Measurements from ENCODE around the gene CLSTN2.

The CLSTN2 gene

DNA sequence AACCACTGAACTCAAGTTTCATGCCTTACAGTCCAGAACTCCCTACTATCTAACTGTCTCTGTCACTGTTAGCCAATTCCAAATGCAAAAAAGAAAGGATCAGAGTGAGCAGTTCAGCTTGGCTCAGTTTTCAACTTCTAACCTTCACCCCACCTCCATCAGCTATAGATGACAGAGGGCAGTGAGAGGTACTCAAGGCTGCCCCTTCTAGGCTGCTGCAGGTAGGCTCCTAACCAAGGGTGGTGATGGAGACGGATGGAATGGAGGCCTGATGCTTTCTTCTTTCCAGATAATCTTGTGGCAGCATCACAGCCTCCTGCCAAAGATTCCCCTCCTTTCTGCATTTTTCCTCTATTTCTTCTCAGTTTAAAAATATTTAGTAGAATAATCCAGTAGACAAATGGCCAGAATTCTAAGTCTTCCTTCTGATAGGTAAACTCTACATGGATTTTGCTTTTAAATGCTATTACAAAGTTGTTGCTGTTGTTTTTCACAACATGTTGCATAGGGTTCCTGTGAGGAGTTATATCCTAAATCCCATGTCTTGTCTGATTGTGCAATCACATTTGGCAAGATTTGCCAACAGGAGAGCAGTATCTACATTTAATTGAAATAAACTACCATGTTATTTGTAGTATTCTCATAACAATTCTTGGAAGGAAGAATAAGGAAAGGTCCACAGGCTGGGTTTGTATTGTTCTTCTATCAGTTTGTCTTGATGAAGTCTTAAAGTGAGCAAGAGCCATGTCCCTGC, 441.3 kb downstream of the CLSTN2 start:
- DNase-seq (ENCODE audit: low read depth, low spot score): no peak

DNA sequence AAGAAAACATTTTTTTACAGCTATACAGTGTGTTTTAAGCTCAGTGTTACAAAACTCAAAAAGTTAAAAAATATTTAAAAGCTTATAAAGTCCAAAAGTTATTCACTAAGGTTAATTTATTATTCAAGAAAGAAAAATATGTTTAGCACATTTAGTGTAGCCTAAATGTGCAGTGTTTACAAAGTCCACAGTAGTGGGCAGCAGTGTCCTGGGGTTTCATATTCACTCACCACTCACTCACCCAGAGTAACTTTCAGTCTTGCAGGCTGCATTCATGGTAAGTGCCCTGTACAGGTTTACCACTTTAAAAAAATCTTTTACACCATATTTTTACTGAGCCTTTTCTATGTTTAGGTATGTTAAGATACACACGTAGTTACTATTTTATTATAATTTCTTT, 442.7 kb downstream of the CLSTN2 start:
- DNase-seq (ENCODE audit: low read depth, low spot score): no peak

DNA sequence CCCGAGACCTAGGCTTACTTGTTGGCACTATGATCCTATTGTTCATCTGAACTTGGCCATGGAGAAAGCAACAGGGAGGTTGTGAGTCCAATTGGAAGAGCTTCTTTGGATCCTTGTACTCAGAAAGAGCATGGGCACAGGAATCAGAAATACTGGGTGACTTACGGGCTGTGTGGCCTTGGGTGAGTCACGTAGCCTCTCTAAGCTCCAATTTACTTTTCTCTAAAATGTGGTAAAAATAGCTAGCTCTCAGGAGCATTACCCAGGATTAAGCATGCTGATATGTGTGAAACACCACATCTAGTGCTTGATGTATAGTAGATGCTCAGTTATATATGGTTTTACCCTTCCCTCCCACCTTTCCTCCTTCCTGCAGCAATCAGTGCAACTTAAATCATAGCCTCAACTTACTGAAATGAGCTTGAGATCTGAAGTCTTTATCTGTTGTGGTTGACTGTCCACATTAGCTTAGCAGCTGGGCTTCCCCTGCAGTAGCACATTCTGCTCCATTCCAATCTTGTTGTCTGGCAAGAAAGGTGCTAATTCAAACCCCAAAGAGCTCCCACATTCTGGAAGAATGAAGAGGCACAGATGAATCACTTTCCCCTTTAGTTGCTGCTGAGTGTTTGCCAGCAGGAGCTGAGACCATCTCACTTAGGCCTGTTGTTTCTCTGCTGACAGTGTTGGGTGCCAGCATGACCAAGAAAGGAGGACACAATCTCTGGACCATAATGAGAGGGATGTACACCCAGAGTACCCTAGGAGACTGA, 443.8 kb downstream of the CLSTN2 start:
- DNase-seq (ENCODE audit: low read depth, low spot score): no peak

DNA sequence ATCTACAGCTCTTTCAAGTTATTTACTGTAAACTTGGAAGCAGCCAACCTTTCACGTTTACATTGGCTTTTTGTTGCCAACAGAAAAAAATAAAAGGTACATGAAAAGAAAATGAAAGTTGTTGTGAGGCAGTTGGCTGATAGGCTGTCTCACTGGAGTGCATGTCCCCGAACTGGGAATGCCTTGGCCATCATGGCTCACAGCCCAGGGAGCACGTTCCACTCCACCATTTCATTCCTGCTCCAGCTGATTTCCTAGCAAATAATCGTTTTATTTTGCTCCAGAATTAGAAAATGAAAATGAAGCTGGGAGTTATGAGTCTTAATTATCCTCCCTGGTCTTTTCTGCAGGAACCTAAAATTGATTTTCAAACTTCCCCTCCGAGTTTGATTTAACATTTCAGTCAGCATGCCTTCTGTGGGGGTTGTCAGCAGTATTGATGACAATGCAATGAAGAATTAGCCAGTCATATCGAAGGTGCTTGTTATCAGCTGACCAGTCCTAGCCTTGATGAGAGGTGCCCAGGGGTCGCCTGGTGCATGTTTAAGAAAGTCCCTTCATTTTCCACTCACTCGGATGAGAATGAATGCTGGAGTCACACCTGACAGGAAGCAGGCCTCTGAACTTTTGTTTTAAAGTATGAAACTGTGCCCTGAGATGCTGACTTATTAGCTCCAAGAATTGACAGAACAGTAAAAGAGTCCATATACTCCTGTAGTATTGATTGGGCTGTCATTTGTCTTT, 449.2 kb downstream of the CLSTN2 start:
- DNase-seq (ENCODE audit: low read depth, low spot score): no peak

DNA sequence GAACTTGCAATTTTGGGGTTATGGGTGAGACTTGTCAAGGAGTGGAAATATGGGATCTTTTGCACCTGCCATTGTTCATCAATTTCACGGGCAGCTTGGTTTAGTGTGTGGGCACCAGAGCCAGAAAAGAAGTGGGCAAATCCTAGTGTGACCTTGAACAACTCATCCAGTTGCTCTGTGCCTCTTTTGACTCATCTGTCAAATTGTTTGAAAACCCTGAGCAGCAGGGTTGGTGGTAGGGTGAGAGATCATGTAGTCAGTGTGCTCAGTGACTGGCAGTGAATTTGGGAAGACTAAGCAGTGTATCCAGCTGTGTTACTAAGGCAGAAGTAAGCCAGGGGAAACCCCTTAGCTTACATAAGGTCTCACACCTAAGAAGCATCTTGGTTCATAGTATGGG, 449.9 kb downstream of the CLSTN2 start:
- DNase-seq (ENCODE audit: low read depth, low spot score): no peak

DNA sequence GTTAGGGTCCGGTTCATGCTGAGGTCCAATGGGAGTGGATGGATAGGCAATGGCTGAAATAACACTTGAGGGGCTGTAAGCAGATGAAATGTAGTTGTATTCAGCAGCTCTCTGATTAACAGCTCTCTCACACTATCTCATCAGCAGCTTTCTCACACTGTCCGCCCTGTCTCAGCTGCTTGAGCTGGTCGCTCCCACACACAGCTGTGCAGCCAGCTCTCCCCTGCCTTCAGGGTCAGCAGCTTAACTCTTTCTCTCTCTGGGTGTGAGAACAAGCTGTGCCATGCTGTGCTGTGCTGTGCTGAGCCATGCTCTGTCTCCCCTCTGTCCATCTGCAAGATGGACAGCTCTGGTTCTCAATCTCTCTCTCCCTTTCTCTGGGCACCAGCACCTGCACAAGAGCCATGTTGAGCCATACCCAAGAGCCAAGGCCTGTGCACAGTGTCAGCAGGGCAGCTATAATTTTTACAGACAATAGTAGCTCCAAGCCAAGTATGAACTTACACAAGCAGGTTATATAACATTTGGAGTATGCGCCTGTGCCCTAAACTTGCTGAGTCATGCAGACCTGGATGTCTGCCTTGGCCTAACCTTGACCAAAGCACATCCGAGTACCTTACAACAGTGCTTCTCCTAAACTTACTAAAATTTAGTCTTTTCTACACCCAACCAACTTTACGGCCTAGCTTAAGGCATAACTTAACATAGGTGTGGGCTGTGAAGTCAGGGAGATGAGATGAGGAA, 451.5 kb downstream of the CLSTN2 start:
- DNase-seq (ENCODE audit: low read depth, low spot score): no peak

DNA sequence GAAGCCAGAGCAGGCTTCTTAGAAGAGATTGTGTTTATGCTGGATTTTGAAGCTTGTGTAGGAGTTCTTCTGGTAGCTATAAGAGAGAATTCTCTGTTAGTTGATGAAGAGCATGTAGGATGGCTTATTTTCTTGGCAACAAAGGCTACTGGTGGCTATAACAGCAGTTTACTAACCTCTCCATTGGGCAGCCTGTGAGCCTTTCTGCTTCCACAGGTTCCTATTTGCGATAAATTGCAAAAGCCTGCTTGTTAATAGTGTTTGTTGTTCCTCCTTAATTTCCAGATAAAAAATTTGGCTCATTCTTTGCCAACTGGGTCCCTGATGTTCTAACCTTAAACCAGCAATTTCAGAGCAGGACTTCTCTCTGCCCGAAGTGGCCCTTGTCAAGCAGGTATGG, 452.3 kb downstream of the CLSTN2 start:
- no peak for DNase-seq (ENCODE audit: low read depth, low spot score)

DNA sequence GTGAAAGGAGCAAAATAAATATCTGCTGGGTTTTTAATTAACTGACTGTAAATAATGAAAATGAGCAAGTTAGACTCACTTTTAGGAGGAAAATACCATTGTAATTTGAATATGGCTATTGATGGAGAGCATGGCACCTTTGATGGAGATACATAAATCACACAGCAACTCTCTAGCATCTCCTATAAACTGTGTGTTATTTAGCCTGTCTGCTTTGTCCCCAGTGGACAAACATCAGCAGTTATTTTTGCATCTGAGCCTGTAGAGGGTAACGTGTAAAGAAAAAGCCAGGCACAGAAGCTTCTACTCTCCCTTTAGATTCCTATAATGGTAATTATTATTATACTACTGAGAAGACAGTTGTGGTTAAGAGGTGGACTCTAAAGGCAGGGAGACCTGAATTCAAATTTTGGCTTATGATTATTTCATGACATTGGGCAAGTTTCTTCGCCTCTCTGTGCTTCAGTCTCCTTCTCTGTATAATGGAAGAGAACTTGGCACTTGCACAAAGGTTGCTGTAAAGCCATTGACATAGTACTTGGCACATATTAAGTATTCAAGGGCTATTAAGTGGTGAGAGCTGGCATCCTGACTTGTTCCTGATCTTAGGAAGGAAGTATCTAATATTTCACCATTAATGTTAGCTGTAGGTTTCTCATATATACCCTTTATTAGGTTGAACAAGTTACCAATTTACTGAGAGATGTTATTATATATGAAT, 453.4 kb downstream of the CLSTN2 start:
- no peak for DNase-seq (ENCODE audit: low read depth, low spot score)

DNA sequence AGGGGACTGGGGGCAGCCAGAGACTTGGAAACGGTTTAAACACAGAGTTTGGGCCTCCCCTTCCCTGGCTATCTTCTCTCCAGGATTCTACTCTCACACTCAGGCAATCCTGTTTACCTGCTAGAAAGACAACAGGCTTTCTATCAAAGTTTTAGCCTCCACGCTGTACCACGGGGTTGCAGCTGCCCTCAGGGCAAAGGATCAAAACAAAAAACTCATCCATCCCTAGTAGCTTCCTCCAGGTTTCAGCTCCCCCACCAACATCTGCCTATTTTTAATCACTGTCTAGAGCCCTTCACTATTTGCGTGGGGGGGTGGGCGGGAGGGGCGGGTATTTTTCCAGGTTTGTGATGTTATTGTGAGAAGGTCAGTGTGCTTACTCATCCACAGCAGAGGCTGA, 456.1 kb downstream of the CLSTN2 start:
- no peak for DNase-seq (ENCODE audit: low read depth, low spot score)

DNA sequence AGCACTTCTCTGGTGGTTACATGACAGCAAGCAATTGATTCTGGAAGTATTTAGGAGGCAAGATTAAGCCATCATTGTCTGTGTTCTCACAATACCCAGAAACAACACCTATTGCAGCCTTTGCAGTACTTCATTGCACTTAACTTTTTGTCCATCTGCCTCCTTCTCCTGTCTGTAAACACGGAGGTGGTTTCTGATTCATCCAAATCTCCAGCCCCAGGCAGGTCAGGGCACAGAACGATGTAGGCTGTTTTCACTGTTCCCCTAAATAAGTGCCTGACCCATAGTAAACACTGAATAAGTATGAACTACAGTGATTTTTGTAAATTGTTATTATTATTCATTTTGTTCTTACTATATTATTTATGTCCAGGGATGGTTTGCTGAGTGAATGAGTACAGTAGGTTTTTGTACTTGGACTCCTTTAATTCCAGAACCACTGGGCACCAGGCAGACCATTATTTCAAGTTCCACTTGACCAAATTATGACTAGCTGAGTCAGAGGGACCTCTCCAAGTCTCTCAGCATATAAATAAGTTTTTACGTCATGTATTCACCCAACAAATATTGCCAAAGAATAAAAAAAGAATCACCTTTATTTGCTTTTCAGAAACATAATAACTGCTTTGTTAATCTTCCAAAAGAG, 459.6 kb downstream of the CLSTN2 start:
- DNase-seq (ENCODE audit: low read depth, low spot score): no peak

DNA sequence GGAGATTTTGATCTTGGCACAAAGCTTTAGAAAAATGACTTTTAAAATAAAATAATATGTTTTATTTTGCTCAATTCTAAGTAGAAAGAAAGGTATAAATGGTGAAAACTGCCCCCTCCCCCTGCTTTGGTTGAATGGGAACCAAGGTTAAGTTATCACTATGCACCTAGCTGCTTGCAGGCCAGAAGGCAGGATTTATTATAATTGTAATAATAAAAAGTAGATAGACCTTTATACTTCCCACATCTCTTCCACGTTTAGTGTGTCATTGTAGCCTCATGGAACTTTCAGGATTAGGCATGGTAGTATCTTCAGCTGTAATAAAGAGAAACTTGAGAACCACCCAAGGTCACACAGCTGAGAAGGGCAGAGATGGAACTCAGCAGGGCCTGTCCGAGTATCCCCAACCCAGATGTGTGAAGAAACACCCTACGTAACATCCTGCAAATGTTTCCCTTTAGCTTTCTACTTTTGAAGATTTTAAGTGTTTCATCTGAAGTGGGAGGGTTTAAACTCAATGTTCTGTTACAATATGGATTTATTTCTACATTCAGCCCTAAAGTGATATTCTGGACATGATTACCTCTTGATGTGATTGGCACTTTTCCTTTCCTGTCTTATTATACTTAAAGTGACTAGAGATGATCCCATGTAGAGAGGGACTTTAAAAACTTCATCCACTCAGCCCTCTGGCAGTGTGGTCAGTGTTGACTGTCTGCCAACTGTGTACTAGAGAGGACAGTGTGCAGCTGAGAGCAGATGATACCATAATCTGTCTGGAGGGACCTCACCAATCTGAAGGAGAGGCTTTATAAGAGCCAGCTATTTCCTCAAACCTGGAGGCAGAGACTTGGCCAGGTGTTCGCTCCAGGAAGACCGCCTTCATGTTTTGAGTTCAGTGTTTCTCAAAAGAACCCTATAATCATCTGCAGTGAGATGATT, 460.4 kb downstream of the CLSTN2 start:
- no peak for DNase-seq (ENCODE audit: low read depth, low spot score)

DNA sequence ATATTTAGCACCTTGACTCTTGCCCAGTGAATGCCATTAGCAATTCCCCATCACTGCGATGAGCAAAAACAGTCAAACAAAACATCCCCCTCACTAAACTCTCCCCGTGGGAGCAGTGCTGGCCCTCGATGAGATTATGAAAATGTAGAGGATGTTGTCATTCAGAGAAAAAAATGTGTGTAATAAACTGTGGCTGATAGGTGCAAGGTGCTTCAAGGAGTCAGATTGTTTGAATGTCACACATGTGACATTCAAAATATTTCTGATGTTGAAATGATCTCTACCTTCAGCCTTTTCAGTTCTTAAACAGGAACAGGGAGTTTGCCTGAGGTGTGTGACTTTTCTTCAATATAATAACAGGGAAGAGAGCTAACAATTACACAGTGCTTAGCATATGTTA, 461.1 kb downstream of the CLSTN2 start:
- DNase-seq (ENCODE audit: low read depth, low spot score): no peak

DNA sequence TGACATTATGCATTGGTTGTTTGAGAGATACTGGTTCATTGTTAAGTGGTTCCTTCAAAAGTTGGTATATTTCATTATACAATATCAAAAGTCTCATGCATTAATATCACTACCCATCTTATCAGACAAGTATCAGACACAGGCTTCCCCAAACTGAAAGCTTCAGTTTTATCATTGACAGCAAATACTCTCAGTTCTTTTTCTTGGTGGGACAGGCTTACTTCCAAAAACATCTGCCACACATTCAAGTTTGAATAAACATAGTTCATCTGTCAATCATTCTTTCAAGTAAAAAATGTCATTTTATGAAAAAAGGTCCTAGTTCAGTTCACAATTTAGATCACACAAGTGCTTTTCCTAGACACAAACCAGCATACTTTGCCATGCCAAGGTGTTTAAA, 462.9 kb downstream of the CLSTN2 start:
- DNase-seq (ENCODE audit: low read depth, low spot score): no peak

DNA sequence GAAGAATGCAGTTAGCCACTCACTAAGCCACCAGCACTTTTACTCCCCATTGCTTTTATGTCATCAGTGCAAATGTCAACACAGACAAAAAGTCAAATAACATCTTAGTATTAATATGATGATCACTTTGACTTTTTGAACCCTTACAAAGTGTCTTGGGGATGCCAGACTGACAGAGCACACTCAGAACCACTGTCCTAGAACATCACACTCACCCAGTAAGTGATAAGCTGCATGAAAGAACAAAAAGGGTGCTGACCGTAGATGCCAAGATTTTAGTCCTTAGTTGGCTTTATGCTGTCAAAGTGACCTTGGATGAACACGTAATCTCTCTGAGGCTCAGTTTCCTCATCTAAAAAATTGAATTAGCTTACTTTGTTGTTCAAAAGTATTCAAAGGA, 463.4 kb downstream of the CLSTN2 start:
- DNase-seq (ENCODE audit: low read depth, low spot score): no peak

DNA sequence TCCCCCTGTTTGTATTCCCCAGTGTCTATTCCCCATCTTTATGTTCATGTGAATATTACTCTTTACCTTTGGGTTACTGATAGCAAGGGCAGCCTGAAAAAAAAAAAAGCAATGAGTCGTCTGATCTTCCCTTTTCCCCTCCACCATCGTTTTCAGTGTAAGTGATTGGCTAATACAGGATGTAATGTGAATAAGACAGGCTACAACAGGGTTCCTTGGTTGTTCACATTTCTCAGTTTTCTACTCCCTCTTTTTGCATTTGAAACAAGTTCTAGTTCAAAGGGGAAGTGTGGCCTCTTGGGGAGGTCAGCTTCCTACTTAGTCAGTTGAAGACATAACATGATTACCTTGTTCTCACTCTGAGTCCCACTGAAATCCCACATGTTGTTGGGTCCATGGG, 464.9 kb downstream of the CLSTN2 start:
- no peak for DNase-seq (ENCODE audit: low read depth, low spot score)

DNA sequence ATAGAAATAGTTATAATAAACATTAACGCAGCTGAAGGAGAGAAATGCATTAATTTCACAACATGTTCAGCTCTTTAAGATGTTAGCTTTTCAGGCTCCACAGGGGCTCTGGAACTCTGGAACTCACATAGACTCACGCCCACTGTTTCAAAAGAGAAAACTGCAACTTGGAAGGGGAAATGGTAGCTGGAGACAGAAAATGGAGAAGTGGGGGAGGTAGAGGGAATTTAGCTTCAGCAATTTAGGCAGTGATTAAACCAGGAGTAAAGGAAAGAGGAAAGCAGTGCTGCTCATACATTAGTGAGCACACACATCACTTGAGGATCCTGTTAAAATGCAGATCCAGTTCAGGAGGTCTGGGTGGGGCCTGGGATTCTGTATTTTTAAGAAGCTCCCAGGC, 468.1 kb downstream of the CLSTN2 start:
- DNase-seq (ENCODE audit: low read depth, low spot score): no peak

DNA sequence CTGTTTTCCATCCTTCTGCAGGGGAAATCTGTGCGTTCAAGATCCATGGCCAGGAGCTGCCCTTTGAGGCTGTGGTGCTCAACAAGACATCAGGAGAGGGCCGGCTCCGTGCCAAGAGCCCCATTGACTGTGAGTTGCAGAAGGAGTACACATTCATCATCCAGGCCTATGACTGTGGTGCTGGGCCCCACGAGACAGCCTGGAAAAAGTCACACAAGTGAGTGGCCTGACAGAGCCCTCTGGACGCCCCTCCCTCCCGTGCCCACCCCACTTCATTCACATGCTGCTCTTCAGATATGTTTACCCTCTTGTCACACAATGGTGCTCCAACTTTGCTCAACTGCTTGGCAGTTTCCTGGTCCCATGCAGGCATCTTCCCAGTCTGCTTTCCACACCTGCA, 468.6 kb downstream of the CLSTN2 start:
- no peak for DNase-seq (ENCODE audit: low read depth, low spot score)

DNA sequence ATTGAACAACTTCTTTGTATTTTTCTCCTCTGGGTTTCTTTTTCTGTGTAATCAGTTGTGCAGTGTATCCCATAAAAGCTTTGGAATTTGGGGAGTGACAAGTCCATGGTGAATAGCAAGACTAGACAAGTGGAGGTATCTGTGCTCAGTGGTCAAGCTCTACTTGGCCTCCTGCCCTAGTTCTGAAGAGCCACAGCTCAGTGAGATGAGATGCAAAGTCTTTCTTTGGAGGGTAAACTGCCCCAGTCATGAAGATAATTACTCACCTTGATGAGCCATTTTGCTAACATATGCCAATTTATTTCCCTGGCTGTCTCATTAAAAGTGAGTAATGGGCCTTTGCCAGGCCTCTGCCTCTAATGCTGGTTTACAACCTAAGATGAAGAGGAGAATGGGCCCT, 471.7 kb downstream of the CLSTN2 start:
- DNase-seq (ENCODE audit: low read depth, low spot score): no peak

DNA sequence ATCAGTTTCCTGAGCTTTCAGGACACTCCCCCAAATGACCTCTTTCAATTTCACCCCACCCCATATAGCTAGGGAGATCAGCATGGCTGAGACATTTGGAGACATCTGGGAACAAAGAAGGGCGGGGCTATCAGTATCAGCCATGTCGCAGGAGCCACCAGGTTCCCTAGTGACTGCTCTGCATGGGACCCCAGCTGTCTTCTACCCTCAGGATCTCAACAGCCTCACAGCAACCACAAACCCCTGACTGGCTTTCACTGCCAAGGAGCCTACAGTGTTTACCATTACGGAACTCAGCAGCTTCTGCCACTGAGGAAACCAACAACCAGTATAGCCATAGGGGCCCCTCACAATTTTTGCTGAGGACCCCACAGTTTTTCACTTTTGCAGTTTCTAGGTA, 473.3 kb downstream of the CLSTN2 start:
- no peak for DNase-seq (ENCODE audit: low read depth, low spot score)

DNA sequence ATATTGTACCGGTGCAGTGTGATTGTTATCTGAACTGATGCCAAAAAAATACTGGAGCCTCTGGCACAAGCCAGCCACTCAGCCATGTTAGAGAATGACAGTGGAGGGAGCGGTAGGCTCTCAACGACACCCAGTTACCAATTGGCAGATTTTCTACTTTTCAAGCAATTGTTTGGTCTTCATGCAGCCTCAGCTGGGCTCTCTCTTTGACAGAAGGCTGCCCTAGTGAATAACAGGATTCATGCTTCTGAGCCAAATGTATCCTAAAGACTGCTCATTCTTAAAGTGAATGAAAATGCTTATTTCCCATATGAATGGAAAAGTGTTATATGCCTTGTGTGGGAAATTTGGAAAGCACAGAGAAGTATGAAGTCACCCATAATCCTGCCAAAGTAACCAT, 481.7 kb downstream of the CLSTN2 start:
- no peak for DNase-seq (ENCODE audit: low read depth, low spot score)
